Spinal cord (tissue), 10 donors: ENCODE data around the gene NPIPB9. TPM values are rescaled to one million over a fixed set of nuclear protein-coding genes. Genes with fewer than 3 reads are reported as not detected.
"Not testable (repeated sequence)": the region's sequence is repeated elsewhere in the genome, so short reads cannot be mapped to it uniquely, and the experiment has no call there.

Experiments
- DNase-seq, 6 donors: peaks; one replicate each; pipeline versions ENCODE4 v3.0.0 to v3.0.0-alpha.2; 2013 to 2015; ENCODE audit warnings: low spot score in 6 of 6, low read depth in 4 of 6
- H3K27ac ChIP-seq: one replicate; pipeline ENCODE4 v1.5.1; 2013; ENCODE audit warnings: low read depth, low read length, control low read depth
- H3K27me3 ChIP-seq: one replicate; pipeline ENCODE4 v1.6.1; 2013; ENCODE audit warnings: low read length; ENCODE audit not compliant: control insufficient read depth, insufficient read depth
- H3K36me3 ChIP-seq: one replicate; pipeline ENCODE4 v1.6.1; 2013; ENCODE audit warnings: low read length; ENCODE audit not compliant: control insufficient read depth, insufficient read depth
- H3K4me1 ChIP-seq: one replicate; pipeline ENCODE4 v1.6.1; 2013; ENCODE audit warnings: low read length; ENCODE audit not compliant: control insufficient read depth, insufficient read depth
- H3K4me3 ChIP-seq: one replicate; pipeline ENCODE4 v1.5.1; 2013; ENCODE audit warnings: low read depth, low read length, control low read depth
- H3K9me3 ChIP-seq: one replicate; pipeline ENCODE4 v1.6.1; 2013; ENCODE audit warnings: low read length; ENCODE audit not compliant: control insufficient read depth, insufficient read depth
- WGBS: methylation state at CpG from one replicate; pipeline ENCODE4 v1.1.5; 2013; ENCODE audit warnings: missing lambda C conversion rate; ENCODE audit not compliant: insufficient coverage; 5-methylcytosine and 5-hydroxymethylcytosine counted together
- long read RNA-seq, 4 donors: transcript quantifications; one replicate each; lab custom pipeline, GENCODE V29; 2026
- polyA plus RNA-seq, 2 donors: library from polyadenylated mRNA; unstranded; fragments of 120-200 nt; gene quantifications; one replicate each; pipeline ENCODE4 v1.2.1, GENCODE V29; 2013; ENCODE audit not compliant: insufficient read length in 2 of 2
- total RNA-seq, 2 donors: library from RNA; depleted of rRNA in 1 of 2; stranded (reverse); fragments of 120-200 nt in 1 of 2; fragments of >200 nt in 1 of 2; gene quantifications; one replicate each; pipeline versions ENCODE4 v1.2.3 to v1.2.4, GENCODE V29; 2013 to 2014
- donor health status: healthy.

NPIPB9 gene
- total RNA-seq (1 to 10 TPM; 3.1 to 3.4 TPM), polyA plus RNA-seq (1 to 10 TPM; 2.5 to 4.2 TPM)
- long read RNA-seq, donor 1, partial matches to known transcripts: 86 of 256 reads
- long read RNA-seq, donor 1, other reads (novel, unspliced or antisense): 170 of 256 reads
- long read RNA-seq, donor 2, partial matches to known transcripts: 106 of 106 reads
- long read RNA-seq, donor 2, other reads (novel, unspliced or antisense): 0 of 106 reads
- long read RNA-seq, donor 3, partial matches to known transcripts: 173 of 173 reads
- long read RNA-seq, donor 3, other reads (novel, unspliced or antisense): 0 of 173 reads
- long read RNA-seq, donor 4, partial matches to known transcripts: 441 of 441 reads
- long read RNA-seq, donor 4, other reads (novel, unspliced or antisense): 0 of 441 reads

GRCh38 chr16:28751487-28751886 lies at the start of gene NPIPB9:
TSS of gene NPIPB9 (plus strand) at chr16:28751787.
- not testable (repeated sequence) for H3K4me3 ChIP-seq, H3K4me1 ChIP-seq, H3K9me3 ChIP-seq, H3K27ac ChIP-seq, H3K27me3 ChIP-seq, DNase-seq, H3K36me3 ChIP-seq
- WGBS: no CpG with 5 or more reads among the region's 5 CpGs

GRCh38 chr16:28704246-28704645 lies 47.3 kb upstream of the NPIPB9 start:
- not testable (repeated sequence) for H3K4me3 ChIP-seq, H3K27ac ChIP-seq, H3K36me3 ChIP-seq, H3K9me3 ChIP-seq, DNase-seq, H3K27me3 ChIP-seq, H3K4me1 ChIP-seq
- WGBS: no CpG with 5 or more reads among the region's 7 CpGs

- WGBS: no CpG with 5 or more reads among the region's 66 CpGs
- H3K4me3 ChIP-seq: peak within 1 kb of the TSS; percentile 31
- H3K4me1 ChIP-seq, H3K9me3 ChIP-seq, H3K27ac ChIP-seq, DNase-seq, H3K36me3 ChIP-seq, H3K27me3 ChIP-seq: not testable (repeated sequence)
These were observed 40.1 kb upstream of the NPIPB9 start, which contains the start of gene EIF3C for GRCh38 chr16:28711220-28712083. TSS of gene EIF3C (plus strand) at chr16:28711464. CDS start at chr16:28711687, 223 bp downstream.

DNA sequence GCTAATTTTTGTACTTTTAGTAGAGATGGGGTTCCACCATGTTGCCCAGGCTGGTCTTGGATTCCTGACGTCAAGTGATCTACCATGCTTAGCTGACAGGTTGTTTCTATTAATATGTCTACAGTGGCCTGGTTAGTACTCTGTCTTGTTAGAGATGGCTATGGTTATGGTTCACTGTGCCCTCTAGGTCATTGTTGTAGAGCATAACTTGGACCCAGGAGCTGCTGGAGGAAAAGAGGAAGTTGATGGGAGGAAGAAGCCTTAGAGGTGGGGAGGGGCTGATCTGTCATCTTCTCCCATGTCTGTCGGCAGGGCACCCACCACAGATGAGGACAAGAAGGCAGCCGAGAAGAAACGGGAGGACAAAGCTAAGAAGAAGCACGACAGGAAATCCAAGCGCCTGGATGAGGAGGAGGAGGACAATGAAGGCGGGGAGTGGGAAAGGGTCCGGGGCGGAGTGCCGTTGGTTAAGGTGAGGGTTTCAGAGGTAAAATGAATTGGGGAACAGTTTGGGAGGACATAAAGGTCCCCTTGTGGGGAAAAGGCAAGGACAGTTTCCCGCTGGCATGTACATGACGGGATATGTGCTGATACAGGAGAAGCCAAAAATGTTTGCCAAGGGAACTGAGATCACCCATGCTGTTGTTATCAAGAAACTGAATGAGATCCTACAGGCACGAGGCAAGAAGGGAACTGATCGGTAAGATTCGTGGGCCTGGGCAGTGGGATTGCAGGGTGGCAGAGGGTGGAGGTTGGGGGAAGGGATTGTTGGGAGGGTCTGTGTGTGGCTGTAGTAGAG lies 28.5 kb upstream of the NPIPB9 start:
- 92% methylated on average over 6 of the region's 15 CpGs for whole genome bisulfite sequencing

DNA sequence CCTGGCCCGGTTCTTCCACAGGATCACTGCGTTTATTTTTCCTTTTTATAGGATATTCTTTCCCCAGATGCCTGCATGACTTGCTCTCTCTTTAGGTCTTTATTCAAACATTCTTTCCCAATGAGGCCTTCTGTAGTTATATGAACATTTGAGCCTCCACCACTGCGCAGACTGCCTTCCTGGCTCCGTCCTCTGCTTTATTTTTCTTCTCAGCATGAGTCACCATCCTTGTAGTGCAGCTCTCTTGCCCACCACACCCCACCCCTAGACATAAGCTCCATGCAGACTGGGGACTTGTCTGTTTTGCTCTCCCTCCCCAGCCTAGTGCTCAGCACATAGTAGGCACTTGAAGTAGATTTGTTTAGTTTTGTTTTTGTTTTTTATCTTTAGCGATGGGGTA lies 20.3 kb upstream of the NPIPB9 start:
- not testable (repeated sequence) for H3K27ac ChIP-seq, DNase-seq, H3K27me3 ChIP-seq, H3K9me3 ChIP-seq, H3K4me1 ChIP-seq, H3K4me3 ChIP-seq, H3K36me3 ChIP-seq
- WGBS: no CpG with 5 or more reads among the region's 5 CpGs

More for the DNA sequence above, 28.5 kb upstream of the NPIPB9 start:
- not testable (repeated sequence) for H3K9me3 ChIP-seq, H3K36me3 ChIP-seq, H3K27ac ChIP-seq, DNase-seq, H3K4me3 ChIP-seq, H3K4me1 ChIP-seq, H3K27me3 ChIP-seq

DNA sequence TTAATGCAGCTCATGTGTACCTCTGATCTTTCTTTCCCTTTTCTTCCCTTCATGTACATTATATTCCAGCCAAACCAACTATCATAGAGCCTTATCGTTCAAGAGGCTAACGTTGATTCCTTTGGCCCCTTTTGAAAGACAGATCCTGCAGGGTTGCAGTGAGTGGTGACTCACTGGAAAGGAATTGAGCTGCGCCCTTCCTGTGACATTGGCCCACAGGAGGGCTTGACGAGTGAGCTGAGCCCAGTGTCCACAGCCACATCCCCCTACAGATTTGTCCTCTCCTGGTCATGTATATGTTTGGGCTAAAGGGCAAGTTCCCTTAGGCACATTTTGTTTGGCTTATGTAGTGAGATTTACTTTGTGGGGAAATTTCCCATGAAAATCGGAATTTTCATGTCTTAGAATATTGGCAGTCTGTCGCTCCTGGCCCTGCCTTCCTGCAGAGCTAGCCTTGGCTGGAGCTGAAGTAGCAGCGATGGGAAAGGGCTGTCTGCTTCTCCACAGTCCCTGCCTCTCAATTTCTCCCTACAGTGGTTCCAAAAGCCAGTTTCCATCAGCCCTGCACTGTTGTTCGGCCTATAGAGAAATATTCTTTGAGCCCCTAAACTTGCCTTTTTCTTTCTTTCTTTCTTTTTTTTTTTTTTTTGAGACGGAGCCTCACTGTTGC lies 19.0 kb upstream of the NPIPB9 start:
- DNase-seq, H3K4me1 ChIP-seq, H3K27me3 ChIP-seq, H3K36me3 ChIP-seq, H3K9me3 ChIP-seq, H3K27ac ChIP-seq, H3K4me3 ChIP-seq: not testable (repeated sequence)
- WGBS: no CpG with 5 or more reads among the region's 9 CpGs

DNA sequence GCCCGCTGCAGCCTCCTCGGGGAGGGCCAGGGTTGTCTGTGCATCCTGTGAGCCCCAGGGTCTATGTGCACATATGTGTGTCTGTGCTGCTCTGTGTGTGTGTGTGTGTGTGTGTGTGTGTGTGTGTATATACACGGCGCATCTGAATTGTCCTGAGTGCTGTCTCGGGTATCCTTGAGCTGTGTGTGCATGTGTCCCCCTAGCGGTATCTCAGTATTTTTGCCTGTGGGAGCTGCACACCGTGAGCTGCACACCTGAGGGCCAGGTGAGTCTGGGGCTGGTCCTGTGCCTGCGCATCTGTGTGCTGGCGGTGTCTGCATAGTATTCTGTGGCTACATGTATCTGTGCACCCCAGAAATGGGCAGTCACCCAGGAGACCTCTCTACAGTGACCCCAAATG lies 11.8 kb upstream of the NPIPB9 start:
- H3K4me3 ChIP-seq, DNase-seq, H3K36me3 ChIP-seq, H3K27ac ChIP-seq, H3K27me3 ChIP-seq, H3K4me1 ChIP-seq, H3K9me3 ChIP-seq: not testable (repeated sequence)
- WGBS: 0% methylated on average over 2 of the region's 9 CpGs

- not testable (repeated sequence) for H3K4me3 ChIP-seq, DNase-seq, H3K27ac ChIP-seq, H3K27me3 ChIP-seq, H3K4me1 ChIP-seq, H3K36me3 ChIP-seq, H3K9me3 ChIP-seq
- WGBS: no CpG with 5 or more reads among the region's 27 CpGs
These were observed 11.0 kb upstream of the NPIPB9 start for GRCh38 chr16:28740631-28741030.

- not testable (repeated sequence) for H3K9me3 ChIP-seq, DNase-seq, H3K36me3 ChIP-seq, H3K27ac ChIP-seq, H3K4me3 ChIP-seq, H3K4me1 ChIP-seq, H3K27me3 ChIP-seq
- WGBS: no CpG with 5 or more reads among the region's 9 CpGs
These were observed 10.3 kb upstream of the NPIPB9 start for GRCh38 chr16:28741295-28741694.
